HFFc6 (cell line): ENCODE results near the gene MSANTD7. TPM values are rescaled to one million over a fixed set of nuclear protein-coding genes. Genes with fewer than 3 reads are reported as not detected.

Source experiments
- DNase-seq: peaks from one replicate; pipeline ENCODE4 v3.0.0-alpha.2; 2018
- H3K27ac Mint-ChIP-seq: 2 replicates; pipeline ENCODE4 v1.8.0; 2020; ENCODE audit warnings: mild to moderate bottlenecking, mixed read lengths
- H3K27me3 Mint-ChIP-seq: 2 replicates; pipeline ENCODE4 v1.8.0; 2021; ENCODE audit warnings: mild to moderate bottlenecking, moderate library complexity, mixed read lengths; ENCODE audit not compliant: insufficient read depth
- H3K36me3 Mint-ChIP-seq: 2 replicates; pipeline ENCODE4 v1.8.0; 2021; ENCODE audit warnings: low read depth, mixed read lengths
- H3K4me1 Mint-ChIP-seq: 2 replicates; pipeline ENCODE4 v1.8.0; 2020; ENCODE audit warnings: low read depth, mixed read lengths
- H3K4me3 Mint-ChIP-seq: 2 replicates; pipeline ENCODE4 v1.8.0; 2020; ENCODE audit warnings: mild to moderate bottlenecking, moderate library complexity, mixed read lengths
- H3K9me3 Mint-ChIP-seq: 2 replicates; pipeline ENCODE4 v1.8.0; 2020; ENCODE audit warnings: mild to moderate bottlenecking, mixed read lengths
- CTCF ChIP-seq: fragments of 200-600 bp; sonication (generic); IDR thresholded peaks from 2 replicates; pipeline ENCODE4 v1.5.0; 2021; ENCODE audit warnings: antibody characterized with exemption, mild to moderate bottlenecking
- total RNA-seq, 6 experiments: library from RNA; stranded (reverse); fragmentation: NEBNext Ultra II Directional; extraction: Animal tissue kit (Norgen Biotek cat#: 25700); gene quantifications; 2 replicates in 1 of 6; 3 replicates in 5 of 6; pipeline ENCODE4 v1.2.3, GENCODE V29; 2021

Gene MSANTD7
- total RNA-seq, 6 experiments from 2014 or later: 11.0 to 14.5 (median 12.4) TPM

GRCh38 chr10:14820010-14820774 is 17.9 kb upstream of the MSANTD7 start:
- no peak for TF ChIP-seq CTCF
- no peaks in the 10 kb centered on the region for H3K9me3 Mint-ChIP-seq
- peak overlapping the region; percentile 94 for H3K27ac Mint-ChIP-seq
- H3K4me1 Mint-ChIP-seq: peaks cover 37% of the 10 kb centered on the region
- peak overlapping the region; percentile 71 for H3K4me3 Mint-ChIP-seq
- DNase-seq: peak; percentile 95
- H3K36me3 Mint-ChIP-seq: no peaks in the 10 kb centered on the region
- 0 out of 2 replicates have a peak, but pooled peaks cover under 1% of the 10 kb centered on the region for H3K27me3 Mint-ChIP-seq

GRCh38 chr10:14820775-14821154 is 17.3 kb upstream of the MSANTD7 start:
- TF ChIP-seq CTCF: no peak
- H3K4me3 Mint-ChIP-seq: peak overlapping the region; percentile 9; the same call in 1 of the 2 replicates
- peak overlapping the region; percentile 94 for H3K27ac Mint-ChIP-seq
- peaks cover 37% of the 10 kb centered on the region for H3K4me1 Mint-ChIP-seq
- no peak for DNase-seq
- no peaks in the 10 kb centered on the region for H3K9me3 Mint-ChIP-seq
- H3K27me3 Mint-ChIP-seq: peaks cover 6% of the 10 kb centered on the region; the same call in 1 of the 2 replicates
- no peaks in the 10 kb centered on the region for H3K36me3 Mint-ChIP-seq

- DNase-seq: no peak
- no peak overlapping the region for H3K4me3 Mint-ChIP-seq
- peaks cover 31% of the 10 kb centered on the region for H3K4me1 Mint-ChIP-seq
- no peaks in the 10 kb centered on the region for H3K36me3 Mint-ChIP-seq
- H3K9me3 Mint-ChIP-seq: no peaks in the 10 kb centered on the region
- peaks cover 13% of the 10 kb centered on the region for H3K27me3 Mint-ChIP-seq
- H3K27ac Mint-ChIP-seq: no peak overlapping the region; the same call in 1 of the 2 replicates
- TF ChIP-seq CTCF: no peak
Observed at GRCh38 chr10:14821635-14822375, 16.3 kb upstream of the MSANTD7 start.

- Mint-ChIP-seq H3K4me3 (no peak overlapping the region), H3K36me3 (no peaks in the 10 kb centered on the region), H3K4me1 (peaks cover 31% of the 10 kb centered on the region), H3K27ac (no peak overlapping the region; the same call in 1 of the 2 replicates), H3K27me3 (peaks cover 13% of the 10 kb centered on the region), H3K9me3 (no peaks in the 10 kb centered on the region)
- peak; percentile 85 for TF ChIP-seq CTCF
- DNase-seq: peak; percentile 39
Observed at GRCh38 chr10:14822879-14823755, 15.0 kb upstream of the MSANTD7 start.

GRCh38 chr10:14823966-14824365 is 14.1 kb upstream of the MSANTD7 start:
- Mint-ChIP-seq H3K27me3 (peaks cover 13% of the 10 kb centered on the region), H3K4me1 (peaks cover 30% of the 10 kb centered on the region), H3K9me3 (no peaks in the 10 kb centered on the region), H3K36me3 (no peaks in the 10 kb centered on the region), H3K27ac (no peak overlapping the region), H3K4me3 (no peak overlapping the region)
- no peak for DNase-seq
- TF ChIP-seq CTCF: no peak
